ENCODE data around the gene MT2A.
"Not testable (repeated sequence)": the region's sequence is repeated elsewhere in the genome, so short reads cannot be mapped to it uniquely, and the experiment has no call there.

The MT2A gene
- 2.7 to 19.8 reads per million in 2 donors for total RNA-seq

DNA sequence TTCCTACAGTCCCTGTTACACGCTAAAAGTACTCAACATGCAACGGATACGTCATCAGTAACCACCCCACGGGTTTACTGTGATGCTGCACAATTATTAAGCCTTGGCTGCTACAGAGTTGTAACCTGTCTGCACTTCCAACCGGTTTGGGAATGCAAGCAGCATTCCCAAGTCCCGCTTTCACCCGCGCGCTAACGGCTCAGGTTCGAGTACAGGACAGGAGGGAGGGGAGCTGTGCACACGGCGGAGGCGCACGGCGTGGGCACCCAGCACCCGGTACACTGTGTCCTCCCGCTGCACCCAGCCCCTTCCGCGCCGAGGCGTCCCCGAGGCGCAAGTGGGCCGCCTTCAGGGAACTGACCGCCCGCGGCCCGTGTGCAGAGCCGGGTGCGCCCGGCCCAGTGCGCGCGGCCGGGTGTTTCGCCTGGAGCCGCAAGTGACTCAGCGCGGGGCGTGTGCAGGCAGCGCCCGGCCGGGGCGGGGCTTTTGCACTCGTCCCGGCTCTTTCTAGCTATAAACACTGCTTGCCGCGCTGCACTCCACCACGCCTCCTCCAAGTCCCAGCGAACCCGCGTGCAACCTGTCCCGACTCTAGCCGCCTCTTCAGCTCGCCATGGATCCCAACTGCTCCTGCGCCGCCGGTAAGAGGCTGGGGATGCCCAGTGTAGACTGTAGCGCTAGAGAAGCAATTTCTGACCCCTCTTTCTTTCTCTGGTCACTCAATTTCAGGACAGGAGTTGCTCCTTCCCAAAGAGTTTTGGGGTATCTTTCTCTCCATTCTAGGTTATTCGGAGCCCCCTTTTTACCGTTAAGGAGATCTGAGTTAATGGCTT is at the start of gene MT2A:
Gene MT2A, plus strand, starts transcription at position 542 of the 833 bp plus-strand sequence. Its CDS starts 72 bp downstream, at position 614.
- peak; percentile 76 for DNase-seq

DNA sequence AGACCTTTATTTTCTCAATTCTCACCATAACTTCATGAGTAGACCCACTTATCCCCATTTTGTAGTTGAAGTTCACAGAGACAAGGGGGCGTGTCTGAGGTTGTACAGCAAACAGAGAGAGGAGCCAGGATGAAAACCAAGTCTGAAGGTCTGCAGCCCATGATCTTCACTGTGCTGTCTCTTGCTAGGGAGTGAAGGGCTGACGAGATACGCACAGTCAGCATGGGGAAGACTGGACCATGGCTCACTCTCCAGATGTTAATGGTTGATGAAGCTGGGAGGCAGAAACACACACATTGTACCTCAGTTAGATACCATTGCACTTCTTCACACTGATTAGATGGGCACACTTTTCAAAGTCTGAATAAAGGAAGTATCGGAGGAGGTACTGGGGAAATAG is 49.3 kb upstream of the MT2A start:
- DNase-seq = no peak

DNA sequence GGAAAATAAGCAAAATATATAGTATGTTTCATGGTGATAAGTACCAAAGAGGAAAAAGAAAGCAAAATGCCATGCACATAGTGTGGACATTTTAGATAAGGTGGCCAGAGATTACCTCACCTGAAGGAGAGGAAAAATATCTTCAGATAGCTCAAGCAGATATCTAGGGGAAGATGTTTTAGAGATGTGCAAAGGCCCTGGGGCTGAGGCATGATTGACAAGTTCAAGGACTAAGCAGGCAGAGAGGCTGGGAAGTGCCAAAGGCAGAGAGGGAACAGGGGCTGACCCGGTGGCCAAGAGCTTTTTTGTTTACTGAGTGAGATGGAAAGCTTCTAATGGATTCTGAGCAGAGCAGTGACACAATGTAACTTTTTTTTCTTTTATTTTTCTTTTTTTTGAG is 47.9 kb upstream of the MT2A start:
- no peak for DNase-seq

DNA sequence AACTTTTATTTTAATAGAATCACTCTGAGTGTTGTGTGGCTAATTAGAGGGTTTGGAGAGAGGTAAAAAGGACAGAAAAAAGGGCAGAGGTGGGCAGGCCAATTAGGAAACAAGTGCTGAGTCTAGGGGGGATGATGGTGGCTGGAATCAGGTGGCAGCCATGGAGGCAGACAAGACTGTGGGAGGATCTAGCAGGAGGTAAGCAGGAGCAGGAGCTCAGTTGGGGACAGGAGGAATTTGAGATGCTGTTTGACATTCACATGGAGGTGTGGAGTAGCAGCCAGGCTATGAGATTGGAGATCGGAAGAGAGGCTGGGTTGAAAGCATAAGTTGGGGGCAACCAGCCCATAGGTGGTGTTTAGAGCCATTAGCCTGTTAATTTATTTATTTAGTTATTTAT is 47.3 kb upstream of the MT2A start:
- DNase-seq = no peak

DNA sequence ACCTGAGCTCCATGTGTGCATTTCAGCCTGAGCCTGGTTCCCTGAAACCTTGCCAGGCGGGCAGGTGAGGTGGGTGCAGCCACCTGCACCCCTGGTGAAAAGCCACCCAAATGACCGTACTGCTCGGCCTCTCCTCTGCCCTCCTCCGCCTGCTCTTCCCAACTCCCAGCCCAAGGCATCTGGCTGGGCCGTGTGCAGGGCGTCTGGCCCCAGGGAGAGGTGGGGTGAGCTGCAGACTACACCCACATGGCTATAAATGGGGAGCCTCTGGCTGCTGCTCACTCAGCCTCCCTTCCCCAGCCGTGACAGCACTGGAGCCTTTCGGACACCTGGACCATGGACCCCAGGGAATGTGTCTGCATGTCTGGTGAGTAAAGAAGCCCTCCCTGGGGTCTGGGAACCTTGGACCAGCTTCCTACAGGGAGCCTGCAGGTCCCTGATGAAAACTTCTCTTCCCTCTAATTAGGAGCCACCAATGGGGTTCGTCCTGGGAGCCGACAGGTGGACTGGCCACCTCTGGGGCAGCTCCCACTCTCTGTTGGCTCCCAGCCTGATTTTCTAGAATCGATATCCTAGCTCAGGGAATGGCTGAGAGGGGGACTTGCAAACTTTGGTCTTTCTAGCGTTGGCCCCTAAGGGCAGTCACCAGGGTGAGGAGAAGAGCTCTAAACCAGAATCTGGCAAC is 43.4 kb upstream of the MT2A start, which contains the start of gene MT4:
Gene MT4, plus strand, starts transcription at position 281 of the 685 bp plus-strand sequence. Its CDS starts 56 bp downstream, at position 337.
- no peak for DNase-seq

DNA sequence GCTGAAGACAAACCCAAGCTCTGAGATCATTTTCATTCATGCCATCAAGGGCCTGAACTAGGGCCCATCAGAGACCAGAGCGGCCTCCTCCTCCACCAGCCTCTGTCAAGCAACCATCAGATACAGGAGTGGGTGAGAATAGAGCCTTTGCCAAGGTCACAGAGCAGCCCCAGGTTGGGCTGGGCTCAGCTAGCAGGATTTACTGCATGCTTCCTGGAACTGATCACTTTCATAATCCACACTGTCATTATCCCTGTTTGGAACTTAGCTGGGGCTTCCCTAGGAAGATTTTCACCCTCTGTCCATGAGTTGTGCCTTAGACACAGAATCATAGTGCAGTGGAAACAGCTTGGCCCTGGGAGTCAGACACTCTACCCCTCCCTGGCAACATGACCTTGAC is 38.4 kb upstream of the MT2A start:
- DNase-seq = no peak

DNA sequence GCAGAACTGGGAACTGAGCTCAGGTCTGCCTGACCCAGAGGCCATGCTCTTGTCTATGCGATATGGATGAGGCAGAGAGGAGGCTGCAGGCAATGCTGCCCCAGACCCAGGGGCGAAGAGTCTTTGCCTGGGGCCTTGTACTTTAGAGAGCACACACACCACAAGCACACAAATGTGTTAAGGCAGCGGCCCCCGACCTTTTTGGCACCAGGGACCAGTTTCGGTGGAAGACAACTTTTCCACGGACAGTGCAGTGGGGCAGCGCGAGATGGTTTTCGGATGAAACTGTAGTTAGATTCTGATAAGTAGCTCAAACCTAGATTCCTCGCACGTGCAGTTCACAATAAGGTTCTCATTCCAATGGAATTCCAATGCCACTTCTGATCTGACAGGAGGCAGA is 36.9 kb upstream of the MT2A start:
- DNase-seq = no peak

DNA sequence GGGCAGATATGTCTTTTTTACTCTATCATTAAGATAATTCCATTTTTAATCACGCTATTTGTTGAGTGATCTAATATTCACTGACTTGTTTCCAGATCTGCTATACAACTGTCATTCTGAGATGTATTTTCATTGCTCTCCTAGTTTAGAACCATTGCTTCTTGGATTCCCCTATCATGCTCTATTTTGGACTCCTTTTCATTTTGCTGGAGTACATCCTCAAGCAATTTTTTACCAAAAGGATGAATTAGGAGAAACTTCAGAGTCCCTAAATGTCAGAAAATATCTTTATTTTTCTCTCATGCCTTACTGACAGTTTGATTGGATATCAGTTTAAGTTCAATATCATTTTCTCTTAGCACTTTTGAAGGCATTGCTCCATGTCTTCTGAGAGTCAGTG is 33.8 kb upstream of the MT2A start:
- no peak for DNase-seq

DNA sequence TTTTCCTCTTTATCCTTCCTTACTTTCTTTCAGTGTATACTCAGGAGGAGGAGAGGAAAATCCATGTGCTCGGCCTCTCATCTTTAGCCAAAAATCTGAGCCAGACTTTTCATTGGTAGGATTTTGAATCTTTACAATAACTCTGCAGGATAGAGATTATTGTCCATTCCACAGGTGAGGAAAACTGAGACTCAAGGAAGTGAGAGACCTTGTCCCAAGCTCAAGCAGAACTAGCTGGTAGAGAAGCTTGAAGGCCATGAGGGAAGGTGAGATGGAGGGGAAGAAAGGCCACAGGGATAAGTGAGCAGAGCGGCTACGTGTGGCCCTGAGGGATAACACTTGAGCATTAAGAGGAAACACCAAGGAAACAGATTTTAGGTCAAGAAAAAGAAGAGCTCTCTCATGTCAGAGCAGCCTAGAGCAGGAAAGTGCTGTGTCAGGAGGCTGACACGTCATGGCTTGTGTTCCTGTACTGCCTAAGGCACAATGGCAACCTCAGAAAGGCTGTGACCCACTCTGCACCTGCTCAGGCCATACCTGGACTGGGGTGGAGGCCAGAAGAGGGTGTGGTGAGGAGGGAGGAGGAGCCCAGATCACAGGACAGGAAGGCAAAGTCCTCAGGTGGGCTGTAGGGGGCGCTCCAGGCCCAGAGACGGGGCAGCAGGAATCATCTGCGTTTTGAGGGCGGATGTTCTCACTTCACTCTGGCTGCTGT is 31.6 kb upstream of the MT2A start:
- peak; percentile 88 for DNase-seq

DNA sequence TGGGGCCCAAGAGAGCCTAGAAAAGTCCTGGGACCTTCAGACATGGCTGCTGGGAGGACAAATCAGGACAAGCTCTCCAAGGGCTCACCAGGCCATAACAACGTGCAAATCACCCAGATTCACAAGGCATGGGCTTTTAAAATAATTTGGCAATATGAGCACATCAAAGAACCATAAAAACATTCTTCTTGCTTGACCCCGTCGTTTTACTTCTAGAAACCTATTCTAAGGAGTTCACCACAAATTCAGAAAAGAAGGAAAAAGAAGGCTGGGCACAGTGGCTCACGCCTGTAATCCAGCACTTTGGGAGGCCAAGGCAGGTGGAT is 31.1 kb upstream of the MT2A start:
- no peak for DNase-seq

DNA sequence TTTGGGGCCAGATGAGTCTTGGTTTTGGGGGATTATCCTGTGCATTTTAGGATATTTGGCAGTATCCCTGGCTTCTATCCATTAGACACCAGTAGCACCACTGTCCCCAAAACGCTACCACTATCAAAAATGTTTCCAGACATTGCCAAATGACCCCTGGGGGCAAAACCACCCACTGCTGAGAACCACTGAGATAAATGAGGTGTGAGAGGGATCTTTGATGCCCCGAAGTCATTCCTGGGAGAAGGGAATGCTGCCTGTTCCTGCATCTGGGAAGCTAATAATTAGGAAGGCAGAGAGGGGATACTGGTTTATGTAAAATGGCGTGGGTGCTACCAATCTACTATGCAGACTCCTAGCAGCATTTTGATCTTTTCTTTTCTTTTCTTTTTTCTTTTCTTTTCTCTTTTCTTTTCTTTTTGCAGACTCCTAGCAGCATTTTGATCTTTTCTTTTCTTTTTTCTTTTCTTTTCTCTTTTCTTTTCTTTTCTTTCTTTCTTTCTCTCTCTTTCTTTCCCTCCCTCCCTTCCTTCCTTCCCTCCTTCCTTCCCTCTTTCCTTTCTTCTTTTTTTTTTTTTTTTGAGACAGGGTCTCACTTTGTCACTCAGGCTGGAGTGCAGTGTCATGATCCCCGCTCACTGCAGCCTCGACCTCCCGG is 27.9 kb upstream of the MT2A start:
- DNase-seq = no peak

DNA sequence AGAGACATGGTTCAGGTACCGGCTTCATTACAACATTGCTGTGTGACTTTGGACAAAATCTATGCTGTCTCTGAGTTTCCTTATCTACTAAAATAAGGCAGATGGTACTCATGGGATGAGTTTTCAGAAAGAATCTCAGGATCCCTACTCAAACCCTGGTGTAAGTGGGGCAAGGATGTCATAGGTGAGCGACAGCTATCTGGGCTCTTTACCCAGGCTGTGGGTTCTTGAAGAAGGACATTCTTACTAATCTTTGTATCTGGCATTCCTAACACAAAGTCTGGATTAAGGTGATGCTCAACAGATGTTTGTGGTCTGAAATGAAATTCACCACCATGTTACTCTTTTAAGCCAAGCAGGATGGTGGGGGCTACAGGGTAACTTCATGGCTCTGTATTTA is 25.5 kb upstream of the MT2A start:
- DNase-seq = not testable (repeated sequence)

DNA sequence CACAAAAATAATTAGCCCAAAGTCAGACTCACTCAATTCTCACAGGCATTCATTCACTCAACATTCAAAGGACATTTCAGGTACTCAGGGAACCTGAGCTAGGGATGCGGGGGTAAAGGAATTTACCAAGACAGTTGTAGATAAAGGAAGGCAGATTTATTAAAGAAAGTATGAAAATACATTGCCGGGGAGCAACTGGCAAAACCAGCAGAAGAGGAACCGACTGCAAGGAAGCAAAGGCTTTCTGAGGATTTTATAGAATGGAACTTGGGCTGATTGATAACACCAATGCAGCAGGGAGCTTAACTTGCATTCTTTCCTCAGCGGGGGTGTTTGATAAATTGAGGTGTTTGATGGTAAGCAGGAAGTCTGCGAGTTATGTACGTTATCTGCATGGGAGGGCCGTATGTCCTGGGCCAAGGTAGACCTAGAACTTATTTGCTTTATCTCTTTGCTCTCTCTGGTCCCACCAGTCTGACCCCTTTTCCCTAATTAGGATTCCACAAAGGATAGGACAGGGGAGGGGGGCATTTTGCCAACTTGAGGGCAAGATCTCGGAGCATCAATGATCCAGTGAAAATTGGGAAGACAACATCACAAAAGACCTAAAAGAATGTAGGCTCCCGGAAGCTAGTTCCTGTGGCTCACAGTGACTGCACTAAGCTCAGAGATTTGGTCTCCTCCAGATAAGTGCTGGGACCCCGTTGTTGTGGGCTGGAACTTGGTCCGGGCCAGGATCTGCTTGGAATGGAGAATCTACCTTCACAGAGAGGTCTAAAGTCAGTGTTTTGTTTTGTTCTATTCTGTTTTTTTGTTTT is 24.8 kb upstream of the MT2A start:
- DNase-seq = no peak

DNA sequence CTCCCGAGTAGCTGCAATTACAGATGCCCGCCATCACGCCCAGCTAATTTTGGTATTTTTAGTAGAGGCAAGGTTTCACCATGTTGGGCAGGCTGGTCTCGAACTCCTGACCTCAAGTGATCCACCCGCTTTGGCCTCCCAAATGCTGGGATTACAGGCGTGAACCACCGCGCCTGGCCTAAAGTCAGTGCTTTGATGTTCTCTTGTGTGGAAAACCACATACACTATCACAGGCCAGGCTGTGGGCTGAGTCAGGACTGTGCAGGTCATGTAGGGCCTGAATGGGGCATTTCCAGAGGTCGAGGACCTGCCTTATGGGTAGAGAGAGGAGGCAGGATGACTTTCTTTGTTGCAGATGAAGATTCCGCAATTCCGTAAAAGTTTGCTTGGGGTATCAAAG is 24.1 kb upstream of the MT2A start:
- no peak for DNase-seq

DNA sequence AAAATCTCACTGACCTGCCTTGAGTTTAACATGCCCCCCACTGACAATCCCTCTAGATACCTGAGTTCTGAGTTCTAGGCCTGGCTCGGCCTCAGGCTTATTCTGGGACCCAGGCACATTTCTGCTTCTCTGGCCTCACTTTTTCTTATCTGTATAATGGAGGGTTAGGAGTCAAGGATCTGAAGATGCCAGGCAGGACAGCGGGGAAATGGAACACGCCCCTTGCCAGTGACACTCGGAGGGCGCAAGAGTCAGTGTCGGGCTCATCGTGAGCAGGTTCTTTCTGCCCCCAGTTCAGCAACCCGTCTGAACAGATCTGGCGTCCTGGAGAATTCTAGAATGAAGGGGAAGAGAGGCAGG is 19.6 kb upstream of the MT2A start:
- no peak for DNase-seq

DNA sequence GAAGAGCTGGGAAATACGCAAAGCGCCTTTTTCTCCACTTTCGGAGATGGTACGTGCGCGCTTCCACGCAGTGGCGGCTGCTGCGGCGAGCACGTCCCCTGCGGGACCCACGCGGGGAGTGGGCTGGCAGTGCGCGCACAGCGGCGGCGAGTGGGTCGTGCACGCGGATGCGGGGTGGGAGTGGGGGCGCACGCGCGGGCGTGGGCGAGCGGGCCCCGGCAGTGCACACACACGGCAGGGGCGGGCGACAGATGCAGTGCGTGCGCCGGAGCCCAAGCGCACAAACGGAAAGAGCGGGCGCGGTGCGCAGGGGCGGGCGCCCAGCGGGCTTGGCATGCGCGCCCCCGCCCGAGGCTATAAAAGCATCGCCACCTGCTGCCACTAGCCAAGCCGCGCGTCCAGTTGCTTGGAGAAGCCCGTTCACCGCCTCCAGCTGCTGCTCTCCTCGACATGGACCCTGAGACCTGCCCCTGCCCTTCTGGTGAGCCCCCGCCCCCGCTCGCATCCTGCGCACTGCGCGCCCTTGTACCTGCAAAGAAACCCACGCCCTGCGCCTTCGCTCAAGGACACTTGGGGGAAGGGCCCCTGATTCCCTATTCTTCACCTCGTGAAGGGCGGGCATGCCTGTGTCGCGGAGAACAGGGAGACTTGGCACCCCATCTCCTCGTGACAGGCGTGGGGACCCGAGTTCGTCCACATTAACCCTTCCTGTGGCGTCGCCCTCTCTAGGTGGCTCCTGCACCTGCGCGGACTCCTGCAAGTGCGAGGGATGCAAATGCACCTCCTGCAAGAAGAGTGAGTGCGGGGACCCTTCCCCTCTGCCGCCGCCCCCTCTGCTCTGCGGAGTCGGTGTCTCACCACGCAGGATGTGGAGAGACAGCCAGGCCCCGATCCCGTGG is 19.0 kb upstream of the MT2A start, which contains the start of gene MT3:
Gene MT3, plus strand, starts transcription at position 388 of the 899 bp plus-strand sequence. Its CDS starts 63 bp downstream, at position 451.
- DNase-seq = no peak

DNA sequence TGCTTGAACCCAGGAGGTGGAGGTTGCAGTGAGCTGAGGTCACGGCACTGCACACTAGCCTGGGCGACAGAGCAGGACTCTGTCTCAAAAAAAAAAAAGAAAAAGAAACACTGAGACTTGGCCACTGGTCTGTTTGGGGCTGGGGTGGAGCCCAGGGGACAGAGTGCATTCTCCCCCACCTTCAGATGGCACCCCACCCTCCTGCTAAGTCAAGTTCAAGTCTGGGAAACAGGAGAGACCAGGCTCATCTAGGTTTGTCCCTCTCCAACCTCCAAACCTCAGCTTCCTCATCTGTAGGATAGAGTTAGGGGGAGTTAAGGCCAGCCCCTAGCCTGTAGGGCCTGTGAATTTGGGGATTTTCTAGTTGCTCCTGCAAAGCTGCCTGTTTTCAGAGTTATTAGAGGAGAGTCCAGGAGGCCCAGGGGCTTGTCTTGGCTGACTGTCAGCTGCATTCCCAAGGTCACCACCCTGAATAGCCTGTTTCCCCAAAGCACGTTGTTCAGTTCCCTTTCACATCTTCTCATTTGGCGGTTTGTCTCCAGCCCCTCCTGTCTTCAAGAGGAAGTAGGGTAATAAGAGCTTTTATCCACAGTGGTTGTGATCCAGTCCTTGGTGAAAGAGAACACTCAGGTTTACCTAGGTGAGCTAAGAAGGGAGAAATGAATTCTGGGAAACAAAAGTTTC is 16.9 kb upstream of the MT2A start:
- DNase-seq = no peak

DNA sequence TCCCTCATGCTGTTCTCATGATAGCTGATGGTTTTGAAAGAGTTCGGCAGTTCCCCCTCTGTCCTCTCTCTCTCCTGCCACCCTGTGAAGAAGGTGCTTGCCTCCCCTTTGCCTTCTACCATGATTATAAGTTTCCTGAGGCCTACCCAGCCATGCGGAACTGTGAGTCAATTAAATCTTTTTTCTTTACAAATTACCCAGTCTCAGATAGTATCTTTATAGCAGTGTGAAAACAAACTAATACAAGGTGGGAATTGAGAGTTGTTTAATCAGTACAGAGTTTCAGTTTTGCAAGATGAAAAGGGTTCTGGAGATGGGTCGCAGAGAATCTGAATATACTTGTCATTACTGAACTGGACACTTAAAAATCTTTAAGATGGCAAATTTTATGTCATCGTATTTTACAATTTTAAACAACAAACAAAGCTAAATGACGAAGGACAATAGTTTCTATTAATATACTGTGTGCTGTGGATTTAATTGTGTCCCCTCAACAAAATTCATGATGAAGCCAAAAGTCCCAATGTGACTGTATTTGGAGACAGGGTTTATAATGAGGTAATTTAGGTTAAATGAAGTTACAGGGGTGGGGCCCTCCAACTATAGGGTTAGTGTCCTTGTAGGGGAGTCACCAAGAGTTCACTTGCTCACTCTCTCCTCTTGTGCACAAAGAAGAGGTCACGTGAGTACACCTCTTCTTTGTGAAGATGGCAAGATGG is 14.7 kb upstream of the MT2A start:
- no peak for DNase-seq

DNA sequence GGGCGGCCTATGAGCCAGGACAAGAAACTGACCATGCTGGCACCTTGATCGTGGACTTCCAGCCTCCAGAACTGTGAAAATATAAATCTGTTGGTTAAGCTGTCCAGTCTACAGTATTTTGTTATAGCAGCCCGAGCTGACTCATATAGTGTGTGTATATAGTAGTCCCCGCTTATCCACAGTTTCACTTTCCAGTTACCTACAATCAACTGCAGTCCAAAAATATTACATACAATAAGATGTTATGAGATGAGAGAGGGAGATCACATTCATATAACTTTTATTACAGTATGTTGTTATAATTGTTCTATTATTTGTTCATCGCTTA is 14.1 kb upstream of the MT2A start:
- DNase-seq = no peak
